Thymus (tissue), 11 donors: ENCODE results near the gene BFSP1. TPM values are rescaled to one million over a fixed set of nuclear protein-coding genes. Genes with fewer than 3 reads are reported as not detected.

ENCODE experiments used
- DNase-seq, 9 donors: peaks; one replicate each; pipeline ENCODE4 v3.0.0-alpha.2; 2013; ENCODE audit warnings: low spot score in 9 of 9, low read depth in 6 of 9, missing footprints in 1 of 9
- H3K27ac ChIP-seq, 2 donors: one replicate each; pipeline ENCODE4 v1.5.1; 2013; ENCODE audit warnings: control low read depth in 1 of 2, low read depth in 1 of 2, low read length in 1 of 2, mild to moderate bottlenecking in 1 of 2, moderate library complexity in 1 of 2
- H3K27me3 ChIP-seq, 2 donors: one replicate each; pipeline ENCODE4 v1.5.1; 2013; ENCODE audit warnings: low read length in 1 of 2; ENCODE audit not compliant: control insufficient read depth in 2 of 2, insufficient read depth in 1 of 2
- H3K36me3 ChIP-seq, 2 donors: one replicate each; pipeline ENCODE4 v1.5.1; 2013; ENCODE audit warnings: low read length in 1 of 2, mild to moderate bottlenecking in 1 of 2, moderate library complexity in 1 of 2; ENCODE audit not compliant: control insufficient read depth in 2 of 2, insufficient read depth in 2 of 2
- H3K4me1 ChIP-seq, 2 donors: one replicate each; pipeline ENCODE4 v1.5.1; 2013; ENCODE audit warnings: low read length in 2 of 2; ENCODE audit not compliant: control insufficient read depth in 2 of 2, insufficient read depth in 2 of 2
- H3K4me3 ChIP-seq, 2 donors: one replicate each; pipeline ENCODE4 v1.5.1; 2013; ENCODE audit warnings: low read length in 2 of 2, control low read depth in 1 of 2, mild to moderate bottlenecking in 1 of 2
- H3K9me3 ChIP-seq, 2 donors: one replicate each; pipeline ENCODE4 v1.5.1; 2013; ENCODE audit warnings: low read length in 1 of 2, mild to moderate bottlenecking in 1 of 2; ENCODE audit not compliant: control insufficient read depth in 2 of 2, insufficient read depth in 1 of 2
- WGBS: extraction: QIAGEN DNeasy Blood & Tissue Kit; methylation state at CpG from one replicate; pipeline ENCODE4 v1.1.7; 2013; 5-methylcytosine and 5-hydroxymethylcytosine counted together
- polyA plus RNA-seq: library from polyadenylated mRNA; stranded (reverse); fragments of 200-250 nt; gene quantifications from one replicate; pipeline ENCODE4 v1.2.3, GENCODE V29; 2013
- total RNA-seq: library from RNA; stranded (reverse); fragments of 120-200 nt; gene quantifications from one replicate; pipeline ENCODE4 v1.2.4, GENCODE V29; 2013
- donor health status: healthy.

BFSP1 gene
- total and polyA plus RNA-seq, 2 donors, result 0.27 to 0.57 TPM

DNA sequence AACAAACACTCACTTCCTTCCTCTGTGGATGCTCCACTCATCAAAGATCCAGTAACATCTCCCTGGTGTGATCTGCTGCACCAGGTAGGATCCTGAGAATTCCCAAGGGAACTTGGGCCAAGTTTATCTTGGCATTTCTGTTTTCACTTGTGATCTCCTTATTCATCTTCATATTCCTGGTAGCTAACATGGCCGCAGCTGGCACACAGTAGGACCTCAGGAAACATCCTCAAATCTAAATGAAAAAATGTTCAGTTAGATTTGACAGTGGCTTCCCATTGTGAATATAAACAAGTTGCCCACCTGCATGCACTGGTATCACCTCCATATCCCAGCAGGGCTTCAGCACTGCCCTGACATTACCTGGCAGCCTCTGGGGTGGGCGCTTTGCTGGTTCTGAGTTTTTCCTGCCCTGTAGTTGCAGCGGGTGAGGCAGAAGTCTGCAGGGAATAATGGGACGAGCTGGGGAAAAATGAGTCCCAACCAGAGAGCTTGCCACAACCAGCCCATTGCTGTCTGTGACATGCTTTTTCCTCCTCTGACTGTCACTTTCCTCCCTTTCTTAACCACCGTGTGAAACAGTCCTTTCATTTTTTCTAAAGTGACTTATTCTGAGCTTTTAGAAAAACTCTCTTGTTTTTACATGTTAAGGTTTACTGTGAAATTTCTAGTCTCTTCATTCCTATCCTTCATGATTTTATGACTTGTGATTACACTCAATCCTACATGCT, 29.3 kb upstream of the BFSP1 start:
- DNase-seq, result no peak
- Histone ChIP-seq H3K4me1 (no peaks in the 10 kb centered on the region), H3K27ac (no peak overlapping the region), H3K36me3 (no peaks in the 10 kb centered on the region), H3K27me3 (no peaks in the 10 kb centered on the region), H3K9me3 (no peaks in the 10 kb centered on the region), H3K4me3 (no peak overlapping the region)
- WGBS, result 94% methylated on average over 5 of the region's 5 CpGs

DNA sequence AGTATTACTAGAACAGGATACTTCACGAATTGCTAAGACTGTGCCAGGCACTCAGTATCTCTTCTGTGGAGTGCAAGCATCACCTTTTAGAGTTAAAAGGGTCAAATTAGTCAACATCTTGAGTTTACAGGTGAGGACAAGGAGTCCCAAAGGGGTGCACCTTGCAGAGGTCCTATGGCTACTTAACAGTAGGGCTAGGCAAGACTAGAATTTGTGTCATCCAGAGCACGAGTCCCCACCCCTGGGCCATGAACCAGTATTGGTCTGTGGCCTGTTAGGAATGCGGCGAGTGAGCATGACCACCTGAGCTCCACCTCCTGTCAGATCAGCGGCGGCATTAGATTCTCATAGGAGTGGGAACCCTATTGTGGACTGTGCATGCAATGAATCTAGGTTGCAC, 28.2 kb upstream of the BFSP1 start:
- no peak for DNase-seq
- no peaks in the 10 kb centered on the region for H3K27me3 ChIP-seq
- H3K36me3 ChIP-seq, result no peaks in the 10 kb centered on the region
- H3K27ac ChIP-seq, result no peak overlapping the region
- no peaks in the 10 kb centered on the region for H3K9me3 ChIP-seq
- H3K4me3 ChIP-seq, result no peak overlapping the region
- H3K4me1 ChIP-seq, result no peaks in the 10 kb centered on the region
- WGBS, result 93% methylated on average over 6 of the region's 6 CpGs

GRCh38 chr20:17558941-17559304, 27.7 kb upstream of the BFSP1 start:
- no peaks in the 10 kb centered on the region for H3K9me3 ChIP-seq
- no peaks in the 10 kb centered on the region for H3K36me3 ChIP-seq

GRCh38 chr20:17558154-17558940, 27.2 kb upstream of the BFSP1 start:
- 89% methylated on average over 7 of the region's 7 CpGs for WGBS
- no peak for DNase-seq
- H3K4me3 ChIP-seq, result no peak overlapping the region
- H3K4me1 ChIP-seq, result no peaks in the 10 kb centered on the region
- no peaks in the 10 kb centered on the region for H3K9me3 ChIP-seq
- no peak overlapping the region for H3K27ac ChIP-seq
- no peaks in the 10 kb centered on the region for H3K36me3 ChIP-seq
- H3K27me3 ChIP-seq, result no peaks in the 10 kb centered on the region

More at GRCh38 chr20:17558941-17559304, 27.7 kb upstream of the BFSP1 start:
- Histone ChIP-seq H3K4me1 (no peaks in the 10 kb centered on the region), H3K4me3 (no peak overlapping the region), H3K27me3 (no peaks in the 10 kb centered on the region), H3K27ac (no peak overlapping the region)
- WGBS, result 93% methylated on average over 1 of the region's 1 CpG
- DNase-seq, result no peak

DNA sequence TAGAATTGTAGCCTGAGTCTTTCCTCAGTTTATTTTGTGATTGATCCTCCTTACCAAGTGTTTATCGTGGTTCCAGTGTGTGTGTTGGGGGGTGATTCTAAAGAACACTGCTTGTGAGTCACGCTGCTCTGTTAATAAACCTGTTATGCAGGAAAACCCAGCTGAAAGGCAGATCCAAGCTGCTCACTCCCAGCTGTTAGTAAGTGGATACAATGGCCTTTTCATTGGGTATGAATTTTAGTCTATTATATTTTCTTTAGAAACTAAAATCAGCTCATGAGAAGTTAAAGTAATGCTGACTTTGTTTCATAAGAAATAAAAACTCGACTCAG, 26.5 kb upstream of the BFSP1 start:
- H3K9me3 ChIP-seq, result no peaks in the 10 kb centered on the region
- 93% methylated on average over 3 of the region's 3 CpGs for WGBS
- DNase-seq, result no peak
- no peaks in the 10 kb centered on the region for H3K27me3 ChIP-seq
- H3K4me1 ChIP-seq, result no peaks in the 10 kb centered on the region
- H3K4me3 ChIP-seq, result no peak overlapping the region
- no peaks in the 10 kb centered on the region for H3K36me3 ChIP-seq
- no peak overlapping the region for H3K27ac ChIP-seq

GRCh38 chr20:17556837-17557674, 25.9 kb upstream of the BFSP1 start:
- Histone ChIP-seq H3K9me3 (no peaks in the 10 kb centered on the region), H3K4me3 (no peak overlapping the region), H3K4me1 (no peaks in the 10 kb centered on the region), H3K36me3 (no peaks in the 10 kb centered on the region), H3K27me3 (no peaks in the 10 kb centered on the region), H3K27ac (no peak overlapping the region)
- no peak for DNase-seq
- WGBS, result 93% methylated on average over 11 of the region's 11 CpGs

DNA sequence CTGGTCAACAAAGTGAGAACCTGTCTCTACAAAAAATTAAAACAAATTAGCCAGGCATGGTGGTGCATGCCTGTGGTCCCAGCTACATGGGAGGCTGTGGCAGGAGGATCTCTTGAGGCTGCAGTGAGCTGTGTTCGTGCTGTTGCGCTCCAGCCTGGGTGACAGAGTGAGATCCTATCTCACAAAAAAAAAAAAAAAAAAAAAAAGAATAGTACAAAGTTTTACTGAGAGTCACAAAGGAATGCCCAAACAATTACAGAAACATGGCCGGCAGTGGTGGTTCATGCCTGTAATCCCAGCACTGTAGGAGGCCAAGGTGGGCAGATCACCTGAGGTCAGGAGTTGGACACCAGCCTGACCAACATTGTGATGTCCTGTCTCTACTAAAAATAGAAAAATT, 23.9 kb upstream of the BFSP1 start:
- Histone ChIP-seq H3K4me1 (no peaks in the 10 kb centered on the region), H3K4me3 (no peak overlapping the region), H3K9me3 (no peaks in the 10 kb centered on the region), H3K27me3 (no peaks in the 10 kb centered on the region), H3K36me3 (no peaks in the 10 kb centered on the region), H3K27ac (no peak overlapping the region)
- 99% methylated on average over 3 of the region's 3 CpGs for WGBS
- no peak for DNase-seq

DNA sequence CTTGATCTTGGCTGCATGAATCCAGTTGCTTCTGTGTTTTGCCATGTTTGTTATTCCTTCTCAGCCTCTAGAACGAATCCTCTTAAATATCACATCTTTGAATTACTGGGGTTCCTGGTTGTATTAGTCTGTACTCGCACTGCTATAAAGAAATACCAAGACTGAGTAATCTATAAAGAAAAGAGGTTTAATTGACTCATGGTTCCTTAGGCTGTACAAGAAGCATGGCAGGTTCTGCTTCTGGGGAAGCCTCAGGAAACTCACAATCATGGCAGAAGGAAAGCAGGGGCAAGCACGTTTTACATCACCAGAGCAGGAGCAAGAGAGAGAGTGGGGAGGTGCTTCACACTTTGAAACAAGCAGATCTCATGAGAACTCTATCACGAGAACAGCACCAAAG, 18.0 kb upstream of the BFSP1 start:
- Histone ChIP-seq H3K9me3 (no peaks in the 10 kb centered on the region), H3K4me3 (no peak overlapping the region), H3K27me3 (peaks cover 0 to 1% of the 10 kb centered on the region in 2 donors), H3K36me3 (no peaks in the 10 kb centered on the region), H3K4me1 (no peaks in the 10 kb centered on the region), H3K27ac (no peak overlapping the region)
- 88% methylated on average over 4 of the region's 4 CpGs for WGBS
- no peak for DNase-seq

DNA sequence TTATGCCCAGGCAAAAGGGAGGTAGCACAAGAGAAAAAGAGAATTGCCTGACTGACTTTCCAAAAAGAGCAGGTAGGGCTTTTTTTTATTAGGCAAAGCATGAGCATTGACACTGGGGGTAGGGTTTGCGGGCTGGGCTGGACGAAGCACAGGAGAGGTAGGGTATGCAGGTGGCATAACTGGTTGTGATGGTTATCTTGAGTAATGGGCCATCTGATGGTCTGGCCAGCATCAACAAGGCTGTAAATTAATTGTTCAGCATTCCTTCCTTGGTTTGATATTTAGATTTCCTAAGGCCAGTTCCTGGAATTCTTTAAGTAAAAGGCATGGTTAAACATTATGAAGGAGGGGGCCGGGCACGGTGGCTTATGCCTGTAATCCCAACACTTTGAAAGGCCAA, 13.9 kb upstream of the BFSP1 start:
- Histone ChIP-seq H3K36me3 (no peaks in the 10 kb centered on the region), H3K27ac (no peak overlapping the region), H3K9me3 (no peaks in the 10 kb centered on the region), H3K27me3 (peaks cover 0 to 3% of the 10 kb centered on the region in 2 donors), H3K4me1 (no peaks in the 10 kb centered on the region), H3K4me3 (no peak overlapping the region)
- DNase-seq, result no peak
- WGBS, result 96% methylated on average over 4 of the region's 4 CpGs
